K562 (cell line): ENCODE data around the gene GRID2IP.

Experiments
- CTCF ChIP-seq, 3 experiments: IDR thresholded peaks in 2 of 3; conservative IDR thresholded peaks in 1 of 3; 2 replicates each; pipeline ENCODE4 v1.5.1; 2011 to 2012; ENCODE audit warnings: low read length in 3 of 3, mild to moderate bottlenecking in 3 of 3, control low read depth in 2 of 3, improper control_type of control experiment in 1 of 3, inconsistent platforms in 1 of 3, low read depth in 1 of 3, mixed read lengths in 1 of 3, moderate library complexity in 1 of 3; ENCODE audit not compliant: insufficient read depth in 2 of 3
- NFRKB ChIP-seq: fragments of 450-650 bp; IDR thresholded peaks from 2 replicates; pipeline ENCODE4 v1.6.1; 2016; ENCODE audit warnings: low read depth

GRCh38 chr7:6489612-6490011 is 61.6 kb downstream of the GRID2IP start:
- TF ChIP-seq NFRKB (no peak), CTCF (IDR thresholded peaks at IDR 0.05 in 2 of 3, conservative IDR thresholded peaks at IDR 0.05 in 1 of 3; ENCODE audit: insufficient read depth in 2 of 3, low read depth in 1 of 3, low read length in 3 of 3) (peak in 2 of 3 experiments; percentile 23 to 31; a peak in 2 of 6 replicates)
